ENCODE measurements around the gene PHLDA2.

DNA sequence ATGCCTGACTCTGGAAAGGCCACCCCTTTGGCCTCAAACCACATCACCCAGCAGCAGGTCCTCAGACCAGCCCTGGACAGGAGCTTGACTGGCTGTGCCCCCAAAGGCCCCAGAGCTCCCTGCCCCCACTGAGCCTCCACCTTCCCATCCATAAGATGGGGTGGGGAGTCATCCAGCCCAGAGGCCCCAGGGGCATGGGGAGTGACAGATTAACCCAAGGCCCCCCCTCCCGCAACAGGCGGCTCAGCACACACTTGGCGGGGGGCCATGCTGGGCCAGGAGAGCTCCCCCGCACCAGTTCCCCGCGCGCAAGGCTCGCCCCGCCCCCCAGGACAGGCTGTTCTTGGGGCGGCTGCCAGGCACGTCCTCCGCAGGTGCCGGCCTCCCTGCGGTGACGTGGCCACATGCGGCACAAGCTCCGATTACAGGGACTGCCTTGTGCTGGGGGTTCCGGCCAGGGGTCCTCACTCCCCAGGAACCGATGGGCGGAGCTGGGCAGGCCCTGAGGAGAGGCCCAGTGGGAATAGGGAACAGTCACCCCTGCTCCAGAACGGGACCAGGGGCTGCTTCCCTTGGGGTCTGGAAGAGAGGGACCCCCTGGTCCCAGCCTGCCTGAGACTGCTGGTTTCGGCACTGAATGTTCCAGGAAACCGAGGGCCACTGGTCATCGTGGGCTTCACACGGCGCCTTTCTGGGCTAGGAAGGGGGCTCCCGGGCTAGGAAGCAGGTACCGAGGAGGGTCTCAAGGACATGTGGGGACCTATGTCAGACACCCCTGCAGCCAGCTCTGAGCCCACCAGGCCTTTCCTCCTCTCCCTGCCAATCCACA lies 38.5 kb downstream of the PHLDA2 start:
- TF ChIP-seq, protein P1, sequence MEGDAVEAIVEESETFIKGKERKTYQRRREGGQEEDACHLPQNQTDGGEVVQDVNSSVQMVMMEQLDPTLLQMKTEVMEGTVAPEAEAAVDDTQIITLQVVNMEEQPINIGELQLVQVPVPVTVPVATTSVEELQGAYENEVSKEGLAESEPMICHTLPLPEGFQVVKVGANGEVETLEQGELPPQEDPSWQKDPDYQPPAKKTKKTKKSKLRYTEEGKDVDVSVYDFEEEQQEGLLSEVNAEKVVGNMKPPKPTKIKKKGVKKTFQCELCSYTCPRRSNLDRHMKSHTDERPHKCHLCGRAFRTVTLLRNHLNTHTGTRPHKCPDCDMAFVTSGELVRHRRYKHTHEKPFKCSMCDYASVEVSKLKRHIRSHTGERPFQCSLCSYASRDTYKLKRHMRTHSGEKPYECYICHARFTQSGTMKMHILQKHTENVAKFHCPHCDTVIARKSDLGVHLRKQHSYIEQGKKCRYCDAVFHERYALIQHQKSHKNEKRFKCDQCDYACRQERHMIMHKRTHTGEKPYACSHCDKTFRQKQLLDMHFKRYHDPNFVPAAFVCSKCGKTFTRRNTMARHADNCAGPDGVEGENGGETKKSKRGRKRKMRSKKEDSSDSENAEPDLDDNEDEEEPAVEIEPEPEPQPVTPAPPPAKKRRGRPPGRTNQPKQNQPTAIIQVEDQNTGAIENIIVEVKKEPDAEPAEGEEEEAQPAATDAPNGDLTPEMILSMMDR (conservative IDR thresholded peaks at IDR 0.05; ENCODE audit: low read depth, low read length), result no peak
- TF ChIP-seq EZH2phosphoT487 (IDR thresholded peaks at IDR 0.05; ENCODE audit: borderline replicate concordance, low read length) (no peak), EZH2 (IDR thresholded peaks at IDR 0.05; ENCODE audit: low read length, unreplicated experiment) (no peak)
